CD4-positive, alpha-beta T cell treated with Interleukin-15 for 4 hours (primary cell): Measurements from ENCODE around the gene ZBTB42.

Experiments used
- DNase-seq: peaks from one replicate; pipeline ENCODE4 v3.0.0-alpha.2; 2020; ENCODE audit warnings: low spot score

The ZBTB42 gene

GRCh38 chr14:104769324-104770071 lies 31.4 kb upstream of the ZBTB42 start:
- no peak for DNase-seq

- DNase-seq = no peak
Measured at GRCh38 chr14:104770072-104770579, 30.8 kb upstream of the ZBTB42 start.

DNA sequence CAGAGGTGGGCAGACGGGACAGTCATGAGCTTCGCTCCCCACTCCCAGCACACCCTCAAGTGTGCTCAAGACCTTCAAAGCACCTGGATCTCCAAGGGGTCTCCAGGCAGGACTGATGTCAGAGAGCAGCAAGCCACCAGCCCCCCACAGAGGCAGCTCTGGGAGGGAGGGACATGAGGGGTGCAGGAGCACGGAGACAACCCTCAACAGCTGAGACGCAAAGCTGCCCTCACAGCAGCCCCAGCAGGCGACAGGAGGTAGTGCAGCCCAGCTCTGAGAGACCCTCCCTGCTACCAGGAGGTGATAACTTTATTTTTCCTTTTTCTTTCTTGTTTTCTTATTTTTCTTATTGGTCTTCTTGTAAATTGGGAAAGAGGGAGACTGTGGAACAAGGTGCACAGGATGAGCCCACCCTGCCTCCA lies 30.0 kb upstream of the ZBTB42 start:
- peak; percentile 10 for DNase-seq

GRCh38 chr14:104771374-104771773 lies 29.5 kb upstream of the ZBTB42 start:
- DNase-seq = no peak

- DNase-seq = no peak
Measured at GRCh38 chr14:104771918-104772706, 28.8 kb upstream of the ZBTB42 start.

GRCh38 chr14:104772707-104773504 lies 28.0 kb upstream of the ZBTB42 start:
- no peak for DNase-seq

- DNase-seq = no peak
Measured at GRCh38 chr14:104773505-104774452, 27.1 kb upstream of the ZBTB42 start.

DNA sequence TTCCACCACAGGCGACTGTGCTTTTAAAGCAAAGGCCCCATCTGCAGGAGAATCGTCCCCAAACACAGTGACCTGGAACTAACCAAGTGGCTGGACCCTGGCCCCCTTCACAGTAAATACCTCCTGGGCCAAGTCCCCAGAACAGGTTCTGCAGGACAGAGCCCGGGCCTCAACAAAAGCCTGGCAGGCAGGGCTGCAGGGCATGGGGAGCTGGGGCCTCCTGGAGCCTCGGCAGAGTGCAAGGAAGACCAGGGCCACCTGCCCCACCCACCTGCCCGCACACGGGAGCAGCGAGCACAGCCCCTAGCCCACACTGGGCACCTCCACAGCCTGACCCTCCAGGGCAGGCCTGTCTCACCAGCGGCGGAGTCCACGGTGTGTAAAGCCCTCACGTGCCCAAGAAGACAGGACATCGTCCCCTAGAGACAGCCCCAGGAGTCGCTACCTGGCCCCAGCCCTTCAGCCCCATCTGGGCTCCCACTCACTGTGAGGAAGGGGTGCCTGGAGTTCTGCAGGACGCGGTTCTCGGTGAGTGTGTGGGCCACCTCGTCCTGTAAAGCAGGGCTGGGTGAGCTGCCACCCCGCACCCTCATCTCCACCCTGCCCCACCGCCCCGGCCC lies 26.3 kb upstream of the ZBTB42 start:
- DNase-seq = no peak

- no peak for DNase-seq
Measured at GRCh38 chr14:104775073-104775489, 25.8 kb upstream of the ZBTB42 start.

GRCh38 chr14:104776481-104776880 lies 24.4 kb upstream of the ZBTB42 start:
- no peak for DNase-seq

DNA sequence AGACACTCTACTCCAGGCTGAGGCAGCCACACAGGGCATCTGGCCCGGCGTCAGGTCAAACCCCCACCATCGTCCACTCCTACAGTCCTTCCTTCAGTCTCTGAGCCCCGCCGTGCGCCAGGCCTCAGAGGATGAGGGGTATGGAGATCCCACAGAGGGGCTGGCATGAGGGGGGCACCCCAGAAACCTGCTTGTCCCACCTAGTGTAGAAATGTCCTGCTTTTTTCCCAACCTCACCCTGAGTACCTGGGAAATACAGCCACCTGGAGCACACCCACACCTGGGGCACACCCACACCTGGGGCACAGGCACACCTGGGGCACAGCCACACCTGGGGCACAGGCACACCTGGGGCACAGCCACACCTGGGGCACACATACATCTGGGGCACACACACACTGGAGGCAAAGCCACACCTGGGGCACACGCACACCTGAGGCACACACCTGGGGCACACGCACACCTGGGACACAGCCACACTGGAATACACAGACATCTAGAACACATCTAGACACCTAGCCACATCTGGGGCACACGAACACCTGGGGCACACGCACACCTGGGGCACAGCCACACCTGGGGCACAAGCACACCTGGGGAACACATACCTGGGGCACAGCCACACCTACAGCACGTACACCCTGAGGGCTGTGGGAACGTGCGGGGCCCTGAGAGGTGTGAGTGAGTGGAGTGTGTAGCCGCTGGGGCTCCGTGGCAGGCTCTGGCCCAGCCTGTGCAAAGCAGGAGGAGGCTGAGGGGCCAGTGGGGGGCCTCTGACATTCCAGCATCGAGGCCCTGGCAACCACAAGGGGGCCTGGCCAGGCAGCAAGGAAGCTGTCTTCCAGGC lies 23.7 kb upstream of the ZBTB42 start:
- no peak for DNase-seq

DNA sequence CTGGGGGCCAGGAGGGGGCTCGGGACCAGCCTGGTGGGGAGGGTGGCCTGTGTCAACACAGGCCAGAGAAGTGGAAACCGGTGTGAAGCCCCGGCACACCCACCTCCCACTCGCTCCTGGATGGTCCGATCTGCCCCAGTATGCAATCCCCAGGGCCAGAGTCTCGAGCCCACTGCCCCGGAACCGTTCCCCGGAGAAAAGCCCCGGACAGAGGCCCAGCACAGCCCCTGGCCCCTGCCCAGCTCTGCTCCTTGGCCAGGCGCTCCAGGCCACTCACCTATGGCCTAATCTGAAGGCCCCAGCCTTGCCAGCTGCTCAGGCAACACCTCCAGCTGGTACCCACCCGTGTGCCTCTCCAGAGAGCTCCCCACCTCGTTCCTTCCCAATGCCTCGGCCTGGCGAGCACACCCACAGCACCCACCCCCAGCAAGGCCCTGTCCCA lies 23.1 kb upstream of the ZBTB42 start:
- no peak for DNase-seq

- DNase-seq = no peak
Measured at GRCh38 chr14:104778694-104779331, 22.1 kb upstream of the ZBTB42 start.

DNA sequence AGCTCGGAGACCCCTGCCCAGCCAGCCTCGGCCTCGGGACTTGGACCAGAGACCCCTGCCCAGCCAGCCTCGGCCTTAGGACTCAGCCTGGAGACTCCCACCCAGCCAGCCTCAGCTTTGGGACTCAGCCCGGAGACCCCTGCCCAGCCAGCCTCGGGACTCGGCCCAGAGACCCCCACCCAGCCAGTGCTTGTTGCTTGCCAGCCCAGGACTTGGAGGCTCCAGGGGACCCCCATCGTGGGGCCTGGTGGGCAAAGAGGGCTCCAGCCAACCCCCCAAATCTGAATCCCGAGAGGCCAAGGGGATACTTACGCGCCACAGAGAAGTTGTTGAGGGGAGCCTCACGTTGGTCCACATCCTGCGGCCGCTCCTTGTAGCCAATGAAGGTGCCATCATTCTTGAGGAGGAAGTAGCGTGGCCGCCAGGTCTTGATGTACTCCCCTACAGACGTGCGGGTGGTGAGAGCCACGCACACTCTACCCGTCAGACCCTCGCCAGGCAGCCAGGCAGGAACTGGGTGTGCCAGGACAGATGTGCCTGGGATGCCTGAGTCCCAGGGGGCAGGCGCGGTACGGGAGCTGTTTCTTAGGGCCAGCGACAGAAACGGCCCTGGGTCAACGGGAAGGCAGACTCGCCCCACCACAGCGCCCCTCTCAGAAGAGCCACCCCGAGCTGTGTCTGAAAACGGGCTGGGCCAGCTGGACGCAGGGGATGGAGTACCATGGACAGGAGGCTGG lies 21.0 kb upstream of the ZBTB42 start:
- DNase-seq = no peak

DNA sequence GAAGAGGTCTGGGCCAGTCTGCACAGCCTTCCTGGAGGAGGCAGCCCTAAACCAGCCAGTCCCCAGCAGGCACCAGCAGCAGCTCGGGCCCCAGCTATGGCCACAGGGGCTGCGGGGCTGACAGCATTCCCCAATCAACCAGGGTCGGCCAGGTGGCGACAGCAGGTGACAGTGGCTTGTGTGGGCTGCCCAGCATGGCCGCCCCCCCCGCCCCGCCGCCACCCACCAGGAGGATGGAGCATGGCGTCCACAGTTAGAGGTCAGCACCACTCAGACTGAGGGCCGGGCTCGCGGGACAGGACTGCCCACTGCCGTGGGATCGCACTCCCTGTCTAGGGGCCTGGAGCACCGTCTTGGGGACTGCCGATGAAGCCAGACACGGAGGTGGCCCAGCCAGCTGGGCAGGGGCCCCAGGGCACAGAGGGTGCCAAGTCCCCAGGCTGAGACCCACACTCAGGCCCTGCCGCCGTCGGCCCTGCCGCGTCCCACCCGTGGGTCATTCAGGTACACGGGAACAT lies 20.3 kb upstream of the ZBTB42 start:
- DNase-seq = no peak

DNA sequence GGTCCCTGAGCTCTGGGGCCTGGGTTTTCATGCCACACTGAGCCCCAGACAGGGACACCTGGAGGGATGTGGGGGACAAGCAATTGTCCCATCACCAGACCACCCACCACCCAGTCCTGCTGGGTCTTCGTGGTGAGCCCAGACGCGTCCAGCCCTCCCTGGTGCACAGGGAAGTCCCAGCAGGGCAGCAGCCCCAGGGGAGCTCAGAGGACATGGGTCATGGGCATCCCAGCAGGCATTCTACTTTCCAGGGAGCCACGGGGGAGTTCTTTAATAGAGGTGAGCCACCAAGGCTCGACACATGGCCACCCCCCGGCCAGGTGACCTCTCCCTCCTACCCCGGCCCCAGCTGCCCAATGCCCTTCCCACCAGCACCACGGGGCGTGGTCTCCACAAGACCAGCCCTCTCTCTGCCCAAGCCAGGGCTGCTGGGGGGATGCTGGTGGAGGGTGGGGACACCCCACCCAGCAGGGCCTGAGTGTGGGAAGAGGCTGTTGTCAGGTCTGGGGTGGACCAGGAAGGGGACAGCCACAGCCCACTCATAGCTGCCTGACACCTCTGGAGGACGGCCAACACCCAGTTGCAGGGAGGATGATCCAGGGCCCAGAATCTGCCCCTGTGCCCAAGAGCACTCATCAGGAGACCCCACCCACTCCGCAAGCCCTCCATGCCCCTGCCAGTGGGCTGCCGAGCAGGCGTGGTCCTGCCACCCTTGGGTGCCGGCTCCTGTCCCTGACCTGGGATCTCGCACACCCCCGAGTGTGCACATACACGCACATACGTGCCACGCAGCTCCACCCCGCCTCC lies 19.4 kb upstream of the ZBTB42 start:
- DNase-seq = no peak

- no peak for DNase-seq
Measured at GRCh38 chr14:104782086-104782807, 18.7 kb upstream of the ZBTB42 start.
